Measurements from ENCODE around the gene FAM43A. TPM values are rescaled to one million over a fixed set of nuclear protein-coding genes. Genes with fewer than 3 reads are reported as not detected.

Gene FAM43A
- total RNA-seq, 4 donors from 2014 or later, result 2.7 to 4.8 (median 4.3) TPM

DNA sequence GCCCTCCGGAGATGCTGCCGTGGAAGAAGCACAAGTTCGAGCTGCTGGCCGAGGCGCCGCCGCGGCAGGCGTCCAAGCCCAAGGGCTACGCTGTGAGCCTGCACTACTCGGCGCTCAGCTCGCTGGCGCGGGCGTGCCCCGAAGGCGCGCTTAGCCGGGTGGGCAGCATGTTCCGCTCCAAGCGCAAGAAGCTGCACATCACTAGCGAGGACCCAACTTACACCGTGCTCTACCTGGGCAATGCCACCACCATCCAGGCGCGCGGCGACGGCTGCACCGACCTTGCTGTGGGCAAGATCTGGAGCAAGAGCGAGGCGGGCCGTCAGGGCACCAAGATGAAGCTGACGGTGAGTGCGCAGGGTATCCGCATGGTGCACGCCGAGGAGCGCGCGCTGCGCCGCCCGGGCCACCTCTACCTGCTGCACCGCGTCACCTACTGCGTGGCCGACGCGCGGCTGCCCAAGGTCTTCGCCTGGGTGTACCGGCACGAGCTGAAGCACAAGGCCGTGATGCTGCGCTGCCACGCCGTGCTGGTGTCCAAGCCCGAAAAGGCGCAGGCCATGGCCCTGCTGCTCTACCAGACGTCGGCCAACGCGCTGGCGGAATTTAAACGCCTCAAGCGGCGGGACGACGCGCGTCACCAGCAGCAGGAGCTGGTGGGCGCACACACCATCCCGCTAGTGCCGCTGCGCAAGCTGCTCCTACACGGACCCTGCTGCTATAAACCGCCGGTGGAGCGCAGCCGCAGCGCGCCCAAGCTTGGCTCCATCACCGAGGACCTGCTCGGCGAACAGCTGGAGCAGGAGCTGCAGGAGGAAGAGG is 1.3 kb downstream of the FAM43A start:
- in situ Hi-C loops (cut with MboI; ENCODE audit: low sequenced_read_pairs in 4 of 4), result loop anchor here (10.0 to 25.0 kb wide), 5 partner anchors 168 to 850 kb away; partner anchors contain the start of gene PPP1R2 (in 2 of the 4)
- Histone ChIP-seq H3K4me3 (peak overlapping the region; percentile 63 to 82 (median 74)), H3K9me3 (no peaks in the 10 kb centered on the region), H3K36me3 (no peaks in the 10 kb centered on the region), H3K4me1 (peaks cover 40 to 56% of the 10 kb centered on the region in 2 donors), H3K27me3 (no peaks in the 10 kb centered on the region), H3K27ac (peak overlapping the region; percentile 75 to 84 (median 82))
- intact Hi-C loops (cut with DNase I; ENCODE audit: low total_unique reads), result loop anchor here (2.0 to 10.0 kb wide), 4 partner anchors 14 to 758 kb away; partner anchors contain the start of genes ACAP2 and LSG1
- DNase-seq, result peak in 1 of 2 donors; percentile 34
- TF ChIP-seq POLR2A (IDR thresholded peaks at IDR 0.05), result no peak
- TF ChIP-seq, protein P1, sequence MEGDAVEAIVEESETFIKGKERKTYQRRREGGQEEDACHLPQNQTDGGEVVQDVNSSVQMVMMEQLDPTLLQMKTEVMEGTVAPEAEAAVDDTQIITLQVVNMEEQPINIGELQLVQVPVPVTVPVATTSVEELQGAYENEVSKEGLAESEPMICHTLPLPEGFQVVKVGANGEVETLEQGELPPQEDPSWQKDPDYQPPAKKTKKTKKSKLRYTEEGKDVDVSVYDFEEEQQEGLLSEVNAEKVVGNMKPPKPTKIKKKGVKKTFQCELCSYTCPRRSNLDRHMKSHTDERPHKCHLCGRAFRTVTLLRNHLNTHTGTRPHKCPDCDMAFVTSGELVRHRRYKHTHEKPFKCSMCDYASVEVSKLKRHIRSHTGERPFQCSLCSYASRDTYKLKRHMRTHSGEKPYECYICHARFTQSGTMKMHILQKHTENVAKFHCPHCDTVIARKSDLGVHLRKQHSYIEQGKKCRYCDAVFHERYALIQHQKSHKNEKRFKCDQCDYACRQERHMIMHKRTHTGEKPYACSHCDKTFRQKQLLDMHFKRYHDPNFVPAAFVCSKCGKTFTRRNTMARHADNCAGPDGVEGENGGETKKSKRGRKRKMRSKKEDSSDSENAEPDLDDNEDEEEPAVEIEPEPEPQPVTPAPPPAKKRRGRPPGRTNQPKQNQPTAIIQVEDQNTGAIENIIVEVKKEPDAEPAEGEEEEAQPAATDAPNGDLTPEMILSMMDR (IDR thresholded peaks at IDR 0.05 in 4 of 5, conservative IDR thresholded peaks at IDR 0.05 in 1 of 5), result no peak
- ATAC-seq, result peak; percentile 7 to 10

DNA sequence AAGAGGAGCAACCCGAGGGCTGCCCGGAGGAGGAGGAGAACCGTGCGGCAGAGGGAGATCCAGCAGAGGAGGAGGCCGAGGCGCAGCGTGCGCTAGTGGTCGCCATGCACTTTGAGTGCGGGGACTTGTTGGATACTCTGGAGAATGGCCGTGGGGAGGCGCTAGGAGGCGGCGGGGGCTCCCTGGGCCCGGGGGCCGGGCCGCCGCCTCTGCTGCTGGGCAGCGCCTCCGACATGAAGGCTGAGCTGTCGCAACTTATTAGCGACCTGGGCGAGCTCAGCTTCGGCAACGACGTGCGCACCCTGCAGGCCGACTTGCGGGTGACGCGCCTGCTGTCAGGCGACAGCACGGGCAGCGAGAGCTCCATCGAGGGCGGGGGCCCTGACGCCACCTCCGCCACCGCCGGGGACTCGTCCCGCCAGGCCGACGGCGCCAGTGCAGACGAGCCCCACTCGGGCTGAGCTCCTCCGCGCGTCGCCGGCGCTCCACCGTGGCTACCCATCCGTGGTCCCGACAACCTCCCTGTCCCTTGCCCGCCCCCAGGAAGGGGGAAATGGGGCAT is 2.0 kb downstream of the FAM43A start:
- Histone ChIP-seq H3K27me3 (no peaks in the 10 kb centered on the region), H3K4me3 (peak overlapping the region; percentile 63 to 82 (median 74)), H3K4me1 (peaks cover 39 to 56% of the 10 kb centered on the region in 2 donors), H3K9me3 (no peaks in the 10 kb centered on the region), H3K36me3 (no peaks in the 10 kb centered on the region), H3K27ac (peak overlapping the region; percentile 75 to 84 (median 82))
- intact Hi-C loops (cut with DNase I; ENCODE audit: low total_unique reads) (loop anchor here (2.0 to 10.0 kb wide), 4 partner anchors 15 to 757 kb away; partner anchors contain the start of genes ACAP2 and LSG1), in situ Hi-C loops (cut with MboI; ENCODE audit: low sequenced_read_pairs in 4 of 4) (loop anchor here (10.0 to 25.0 kb wide), 5 partner anchors 167 to 850 kb away; partner anchors contain the start of gene PPP1R2 (in 2 of the 4))
- ATAC-seq (peak; percentile 11 to 18), DNase-seq (peak; percentile 30 to 64)
- TF ChIP-seq, protein P1 (IDR thresholded peaks at IDR 0.05 in 4 of 5, conservative IDR thresholded peaks at IDR 0.05 in 1 of 5), result peak in 4 of 5 experiments; percentile 5 to 51 (median 25)
- peak; percentile 33 to 37 for TF ChIP-seq POLR2A (IDR thresholded peaks at IDR 0.05)

- in situ Hi-C loops (cut with MboI; ENCODE audit: low sequenced_read_pairs in 4 of 4), result loop anchor here (10.0 to 25.0 kb wide), 5 partner anchors 167 to 849 kb away; partner anchors contain the start of gene PPP1R2 (in 2 of the 4)
- no peak for DNase-seq
Measured at GRCh38 chr3:194688200-194688740, 2.6 kb downstream of the FAM43A start.

GRCh38 chr3:194688946-194689345 is 3.3 kb downstream of the FAM43A start:
- in situ Hi-C loops (cut with MboI; ENCODE audit: low sequenced_read_pairs in 4 of 4), result loop anchor here (10.0 to 25.0 kb wide), 5 partner anchors 166 to 848 kb away; partner anchors contain the start of gene PPP1R2 (in 2 of the 4)
- Histone ChIP-seq H3K36me3 (no peaks in the 10 kb centered on the region), H3K9me3 (no peaks in the 10 kb centered on the region), H3K27ac (peak overlapping the region; percentile 75 to 84 (median 78)), H3K4me3 (peak overlapping the region in 3 of 4 donors; percentile 8 to 74 (median 74)), H3K4me1 (peaks cover 35 to 47% of the 10 kb centered on the region in 2 donors), H3K27me3 (no peaks in the 10 kb centered on the region)
- no peak for TF ChIP-seq POLR2A (IDR thresholded peaks at IDR 0.05)
- TF ChIP-seq, protein P1 (IDR thresholded peaks at IDR 0.05 in 4 of 5, conservative IDR thresholded peaks at IDR 0.05 in 1 of 5), result no peak
- DNase-seq (no peak), ATAC-seq (no peak)
- intact Hi-C loops (cut with DNase I; ENCODE audit: low total_unique reads), result loop anchor here (10.0 kb wide), 2 partner anchors 266 to 756 kb away; partner anchors contain the start of gene ACAP2

More at GRCh38 chr3:194688200-194688740, 2.6 kb downstream of the FAM43A start:
- no peak for ATAC-seq
- Histone ChIP-seq H3K27ac (peak overlapping the region; percentile 75 to 84 (median 82)), H3K4me3 (peak overlapping the region; percentile 63 to 82 (median 74)), H3K9me3 (no peaks in the 10 kb centered on the region), H3K27me3 (no peaks in the 10 kb centered on the region), H3K36me3 (no peaks in the 10 kb centered on the region), H3K4me1 (peaks cover 35 to 50% of the 10 kb centered on the region in 2 donors)
- intact Hi-C loops (cut with DNase I; ENCODE audit: low total_unique reads), result loop anchor here (10.0 kb wide), 2 partner anchors 267 to 757 kb away; partner anchors contain the start of gene ACAP2
- TF ChIP-seq POLR2A (IDR thresholded peaks at IDR 0.05), result no peak
- TF ChIP-seq, protein P1 (IDR thresholded peaks at IDR 0.05 in 4 of 5, conservative IDR thresholded peaks at IDR 0.05 in 1 of 5), result no peak
